RWPE1 (cell line): ENCODE results near the gene ZNF487.

Experiments
- CTCF ChIA-PET: fragments of 350-600 bp; sonication (Branson Sonifier 250); formaldehyde crosslinking; extraction: SDS; loops from one replicate; lab custom pipeline; 2021; lab: Yijun Ruan, JAX
- POLR2A ChIA-PET: fragments of 400-600 bp; formaldehyde crosslinking; extraction: SDS; loops from one replicate; lab custom pipeline; 2020; ENCODE audit warnings: antibody characterized with exemption; ENCODE audit not compliant: low non-redundant PET; lab: Yijun Ruan, JAX
- DNase-seq: peaks from one replicate; pipeline ENCODE4 v3.0.0; 2012; ENCODE audit warnings: low spot score
- H3K27ac ChIP-seq: fragments of 450-650 bp; 2 replicates; pipeline ENCODE4 v1.5.1; 2017
- CTCF ChIP-seq: fragments of 450-650 bp; conservative IDR thresholded peaks from 2 replicates; pipeline ENCODE4 v1.5.1; 2017; ENCODE audit warnings: low read depth, mild to moderate bottlenecking

ZNF487 gene

GRCh38 chr10:43436291-43437140, at the start of gene ZNF487:
TSS of gene ZNF487 (plus strand) at chr10:43437111. CDS start at chr10:43475814, 38,703 bp downstream.
- peak; percentile 82 for DNase-seq
- ChIA-PET POLR2A (interaction anchor here (0.6 to 1.4 kb wide), 4 partner anchors 17 to 474 kb away, joined by 3 to 10 read pairs (median 6); no protein-coding TSS in a partner anchor), CTCF (interaction anchor here (0.7 to 1.2 kb wide), 2 partner anchors 20 to 29 kb away, joined by 3 read pairs; no protein-coding TSS in a partner anchor)
- peak within 1 kb of the TSS; percentile 97 for H3K27ac ChIP-seq
- no peak for TF ChIP-seq CTCF

- H3K27ac ChIP-seq = peak overlapping the region; percentile 47
- DNase-seq = no peak
- ChIA-PET POLR2A (no interaction called here), CTCF (interaction anchor here (0.7 kb wide), 1 partner anchor 14 kb away, joined by 3 read pairs; no protein-coding TSS in a partner anchor)
- no peak for TF ChIP-seq CTCF
These were observed 49.3 kb upstream of the ZNF487 start for GRCh38 chr10:43387678-43388032.

- ChIA-PET POLR2A (no interaction called here), CTCF (interaction anchor here (1.3 kb wide), 1 partner anchor 8 kb away, joined by 4 read pairs; no protein-coding TSS in a partner anchor)
- no peak for TF ChIP-seq CTCF
- peak overlapping the region; percentile 20; the same call in 1 of the 2 replicates for H3K27ac ChIP-seq
- DNase-seq = no peak
These were observed 47.0 kb upstream of the ZNF487 start for GRCh38 chr10:43389867-43390266.

GRCh38 chr10:43390333-43390732, 46.6 kb upstream of the ZNF487 start:
- H3K27ac ChIP-seq = peak overlapping the region; percentile 59
- ChIA-PET POLR2A (no interaction called here), CTCF (interaction anchor here (0.7 to 1.3 kb wide), 2 partner anchors 9 to 72 kb away, joined by 4 to 5 read pairs; no protein-coding TSS in a partner anchor)
- no peak for DNase-seq
- TF ChIP-seq CTCF = no peak

GRCh38 chr10:43390759-43391158, 46.2 kb upstream of the ZNF487 start:
- peak overlapping the region; percentile 59 for H3K27ac ChIP-seq
- DNase-seq = no peak
- TF ChIP-seq CTCF = no peak; the same call in 1 of the 2 replicates
- POLR2A ChIA-PET = no interaction called here
- CTCF ChIA-PET = interaction anchor here (0.6 to 1.3 kb wide), 3 partner anchors 9 to 72 kb away, joined by 3 to 5 read pairs (median 4); no protein-coding TSS in a partner anchor

- CTCF ChIA-PET = no interaction called here
- POLR2A ChIA-PET = interaction anchor here (0.5 kb wide), 1 partner anchor 43 kb away, joined by 4 read pairs; no protein-coding TSS in a partner anchor
- DNase-seq = no peak
- no peak for TF ChIP-seq CTCF
- peak overlapping the region; percentile 59 for H3K27ac ChIP-seq
These were observed 45.4 kb upstream of the ZNF487 start for GRCh38 chr10:43391496-43391895.
